PFSK-1 (cell line): ENCODE measurements around the gene ARHGAP6.

Source experiments
- FOXP2 ChIP-seq: optimal IDR thresholded peaks from 2 replicates; pipeline ENCODE3; 2011; ENCODE audit warnings: borderline replicate concordance, control low read depth, inconsistent platforms; ENCODE audit not compliant: insufficient read depth; ENCODE audit errors: extremely low read length, extremely low read depth
- POLR2AphosphoS5 ChIP-seq: IDR thresholded peaks from 2 replicates; pipeline ENCODE4 v1.6.1; 2012; ENCODE audit warnings: low read depth, mild to moderate bottlenecking, control low read depth, low read length, moderate library complexity
- SIN3A ChIP-seq: IDR thresholded peaks from 2 replicates; pipeline ENCODE4 v1.6.1; 2012; ENCODE audit warnings: mild to moderate bottlenecking, low read length, moderate library complexity, borderline replicate concordance; ENCODE audit not compliant: insufficient read depth
- TAF1 ChIP-seq: IDR thresholded peaks from 2 replicates; pipeline ENCODE4 v1.6.1; 2012; ENCODE audit warnings: low read length, control low read depth, borderline replicate concordance; ENCODE audit not compliant: insufficient read depth
- TF ChIP-seq, protein P1 (sequence below), 2 experiments: IDR thresholded peaks; 2 replicates each; pipeline versions ENCODE4 v1.6.1 to v1.8.0; 2011 to 2012; ENCODE audit warnings: low read depth in 2 of 2, low read length in 2 of 2, control low read depth in 1 of 2, inconsistent platforms in 1 of 2, mild to moderate bottlenecking in 1 of 2, moderate library complexity in 1 of 2; ENCODE audit not compliant: insufficient read depth in 1 of 2

Gene ARHGAP6

DNA sequence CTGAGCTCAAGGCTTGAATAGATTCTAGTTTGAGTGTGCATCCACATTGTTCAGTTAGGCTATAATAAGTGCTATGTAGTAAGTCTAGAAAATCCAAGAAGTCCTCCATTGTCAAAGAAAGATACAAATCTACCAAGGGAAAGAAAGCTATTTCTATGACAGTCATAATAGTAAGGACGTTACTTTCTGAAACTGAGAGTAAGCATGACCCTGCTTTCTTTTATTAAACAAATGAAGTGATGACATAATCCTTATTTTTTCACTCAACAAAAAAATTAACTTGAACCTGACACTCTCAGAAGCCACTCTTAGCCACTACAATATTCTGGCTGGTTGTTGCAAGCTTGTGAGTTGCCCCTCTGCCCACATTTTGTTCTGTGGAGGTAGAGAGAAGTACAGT is 406.3 kb downstream of the ARHGAP6 start:
- TF ChIP-seq SIN3A (no peak), FOXP2 (no peak), POLR2AphosphoS5 (no peak), TAF1 (no peak)
- TF ChIP-seq, protein P1, sequence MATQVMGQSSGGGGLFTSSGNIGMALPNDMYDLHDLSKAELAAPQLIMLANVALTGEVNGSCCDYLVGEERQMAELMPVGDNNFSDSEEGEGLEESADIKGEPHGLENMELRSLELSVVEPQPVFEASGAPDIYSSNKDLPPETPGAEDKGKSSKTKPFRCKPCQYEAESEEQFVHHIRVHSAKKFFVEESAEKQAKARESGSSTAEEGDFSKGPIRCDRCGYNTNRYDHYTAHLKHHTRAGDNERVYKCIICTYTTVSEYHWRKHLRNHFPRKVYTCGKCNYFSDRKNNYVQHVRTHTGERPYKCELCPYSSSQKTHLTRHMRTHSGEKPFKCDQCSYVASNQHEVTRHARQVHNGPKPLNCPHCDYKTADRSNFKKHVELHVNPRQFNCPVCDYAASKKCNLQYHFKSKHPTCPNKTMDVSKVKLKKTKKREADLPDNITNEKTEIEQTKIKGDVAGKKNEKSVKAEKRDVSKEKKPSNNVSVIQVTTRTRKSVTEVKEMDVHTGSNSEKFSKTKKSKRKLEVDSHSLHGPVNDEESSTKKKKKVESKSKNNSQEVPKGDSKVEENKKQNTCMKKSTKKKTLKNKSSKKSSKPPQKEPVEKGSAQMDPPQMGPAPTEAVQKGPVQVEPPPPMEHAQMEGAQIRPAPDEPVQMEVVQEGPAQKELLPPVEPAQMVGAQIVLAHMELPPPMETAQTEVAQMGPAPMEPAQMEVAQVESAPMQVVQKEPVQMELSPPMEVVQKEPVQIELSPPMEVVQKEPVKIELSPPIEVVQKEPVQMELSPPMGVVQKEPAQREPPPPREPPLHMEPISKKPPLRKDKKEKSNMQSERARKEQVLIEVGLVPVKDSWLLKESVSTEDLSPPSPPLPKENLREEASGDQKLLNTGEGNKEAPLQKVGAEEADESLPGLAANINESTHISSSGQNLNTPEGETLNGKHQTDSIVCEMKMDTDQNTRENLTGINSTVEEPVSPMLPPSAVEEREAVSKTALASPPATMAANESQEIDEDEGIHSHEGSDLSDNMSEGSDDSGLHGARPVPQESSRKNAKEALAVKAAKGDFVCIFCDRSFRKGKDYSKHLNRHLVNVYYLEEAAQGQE (IDR thresholded peaks at IDR 0.05; ENCODE audit: insufficient read depth in 1 of 2, low read depth in 2 of 2, low read length in 2 of 2), result no peak

DNA sequence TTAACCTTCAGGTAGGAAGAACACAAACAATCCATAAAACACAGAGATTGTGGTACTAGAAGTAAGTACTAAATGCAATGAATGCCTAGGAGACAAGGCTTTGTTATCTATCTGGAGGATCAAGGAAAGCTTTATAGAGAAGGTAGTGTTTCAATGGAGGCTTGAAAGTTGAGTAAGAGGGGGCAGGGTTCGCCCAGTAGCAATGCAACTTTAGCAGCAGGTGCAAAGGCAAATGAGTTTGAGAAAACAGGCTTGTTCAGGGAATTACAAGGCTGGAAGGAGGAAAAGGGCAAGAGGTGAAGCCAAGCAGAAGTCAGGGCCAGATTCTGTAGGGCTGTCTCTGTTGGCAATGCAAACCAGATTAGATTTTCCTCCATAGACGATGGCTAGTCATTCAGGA is 408.0 kb downstream of the ARHGAP6 start:
- TF ChIP-seq SIN3A (no peak), TAF1 (no peak), FOXP2 (no peak), POLR2AphosphoS5 (no peak)
- TF ChIP-seq, protein P1 (IDR thresholded peaks at IDR 0.05; ENCODE audit: insufficient read depth in 1 of 2, low read depth in 2 of 2, low read length in 2 of 2), result no peak

DNA sequence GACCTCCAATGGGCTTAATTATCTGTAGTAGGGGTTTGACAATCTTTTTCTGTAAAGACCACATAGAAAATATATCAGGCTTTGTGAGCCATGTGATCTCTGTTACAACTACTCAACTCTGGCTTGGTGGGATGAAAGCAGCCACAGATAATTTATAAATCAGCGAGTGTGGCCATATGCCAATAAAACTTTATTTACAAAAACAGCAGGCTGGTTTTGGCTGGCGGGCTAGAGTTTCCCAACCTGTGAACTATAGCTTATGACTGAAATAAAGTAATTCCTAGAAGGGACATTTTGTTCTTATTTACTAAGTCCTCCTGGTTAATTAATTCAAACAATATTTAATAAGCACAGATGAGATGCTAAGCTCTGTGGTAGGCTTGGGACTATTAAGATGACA is 408.4 kb downstream of the ARHGAP6 start:
- TF ChIP-seq SIN3A (no peak), POLR2AphosphoS5 (no peak), TAF1 (no peak), FOXP2 (no peak)
- TF ChIP-seq, protein P1 (IDR thresholded peaks at IDR 0.05; ENCODE audit: insufficient read depth in 1 of 2, low read depth in 2 of 2, low read length in 2 of 2), result no peak

DNA sequence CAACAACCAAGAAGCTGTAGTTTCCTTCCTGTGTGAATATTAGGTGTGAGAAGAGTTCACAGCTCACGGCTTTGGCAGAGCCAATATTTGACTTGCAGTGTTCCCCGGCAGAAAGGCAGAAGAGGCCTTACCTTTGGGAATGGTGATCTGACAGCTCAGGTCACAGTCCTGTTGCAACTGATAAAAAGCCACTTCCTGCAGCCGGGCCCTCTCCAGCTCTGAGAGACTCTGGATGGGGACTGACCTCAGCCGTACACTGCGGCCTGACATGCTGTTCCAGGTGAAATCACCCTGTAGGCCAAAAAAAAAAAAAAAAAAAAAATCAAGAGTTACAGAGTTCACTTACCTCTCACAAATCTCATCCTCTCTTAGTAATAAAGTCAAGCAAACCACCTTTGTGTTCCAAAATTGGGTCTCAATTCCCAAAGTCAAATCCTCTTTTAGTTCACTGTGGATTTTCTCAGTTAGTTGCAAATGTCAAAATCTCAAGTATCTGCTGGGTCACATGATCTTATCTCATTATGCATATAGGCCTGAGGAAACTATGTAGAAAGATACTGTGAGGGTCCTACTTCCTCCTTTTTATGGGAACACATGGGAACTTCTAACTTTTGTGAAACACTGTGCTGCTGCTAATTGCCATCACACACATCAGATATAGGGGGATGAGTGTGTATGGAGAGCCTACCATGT is 411.2 kb downstream of the ARHGAP6 start:
- no peak for TF ChIP-seq TAF1
- TF ChIP-seq POLR2AphosphoS5, result no peak
- TF ChIP-seq, protein P1 (IDR thresholded peaks at IDR 0.05; ENCODE audit: insufficient read depth in 1 of 2, low read depth in 2 of 2, low read length in 2 of 2), result no peak
- no peak for TF ChIP-seq FOXP2
- no peak for TF ChIP-seq SIN3A

DNA sequence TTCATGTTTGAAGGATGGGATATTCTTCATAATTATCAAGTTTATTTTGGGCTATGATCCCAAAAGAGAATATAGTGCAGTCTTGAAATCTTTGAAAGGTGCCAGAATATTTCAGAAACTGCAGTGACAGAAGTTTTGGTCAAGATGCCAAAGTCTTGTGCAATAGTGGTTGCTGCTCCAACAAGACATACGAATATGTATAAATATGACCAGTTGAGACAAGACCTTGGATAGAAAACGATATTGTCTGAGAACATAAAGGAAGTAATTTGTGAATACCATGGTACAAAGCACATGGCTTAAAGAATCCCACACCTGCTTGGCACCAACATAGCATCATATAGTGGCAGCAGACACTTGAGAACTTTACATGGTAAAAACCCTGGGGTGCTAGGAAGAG is 421.1 kb downstream of the ARHGAP6 start:
- TF ChIP-seq SIN3A (no peak), FOXP2 (no peak), POLR2AphosphoS5 (no peak), TAF1 (no peak)
- TF ChIP-seq, protein P1 (IDR thresholded peaks at IDR 0.05; ENCODE audit: insufficient read depth in 1 of 2, low read depth in 2 of 2, low read length in 2 of 2), result no peak
